ENCODE measurements around the gene IFRD2.
"Not testable (repeated sequence)": the region's sequence is repeated elsewhere in the genome, so short reads cannot be mapped to it uniquely, and the experiment has no call there.

The IFRD2 gene

GRCh38 chr3:50278123-50278879 lies 13.9 kb downstream of the IFRD2 start:
- DNase-seq, result no peak

GRCh38 chr3:50276762-50277101 lies 15.5 kb downstream of the IFRD2 start:
- DNase-seq, result no peak

GRCh38 chr3:50275996-50276761 lies 16.1 kb downstream of the IFRD2 start:
- no peak for DNase-seq

GRCh38 chr3:50275141-50275995 lies 16.9 kb downstream of the IFRD2 start:
- no peak for DNase-seq

GRCh38 chr3:50274371-50275104 lies 17.7 kb downstream of the IFRD2 start:
- peak; percentile 21 for DNase-seq

- DNase-seq, result no peak
Measured at GRCh38 chr3:50273689-50274065, 18.6 kb downstream of the IFRD2 start.

- DNase-seq, result peak; percentile 56
Measured at GRCh38 chr3:50272911-50273688, 19.1 kb downstream of the IFRD2 start.

- DNase-seq, result not testable (repeated sequence)
Measured at GRCh38 chr3:50272538-50272910, 19.7 kb downstream of the IFRD2 start.

GRCh38 chr3:50271314-50271936 lies 20.8 kb downstream of the IFRD2 start:
- DNase-seq, result no peak

GRCh38 chr3:50270422-50271224 lies 21.6 kb downstream of the IFRD2 start:
- DNase-seq, result no peak

- no peak for DNase-seq
Measured at GRCh38 chr3:50269977-50270413, 22.2 kb downstream of the IFRD2 start.

- no peak for DNase-seq
Measured at GRCh38 chr3:50269460-50269859, 22.8 kb downstream of the IFRD2 start.

GRCh38 chr3:50268703-50269451 lies 23.4 kb downstream of the IFRD2 start, which contains the start of gene SEMA3B:
TSS of gene SEMA3B (plus strand) at chr3:50269147. CDS start at chr3:50269241, 94 bp downstream.
- no peak for DNase-seq

- no peak for DNase-seq
Measured at GRCh38 chr3:50268276-50268675, 24.0 kb downstream of the IFRD2 start.

- no peak for DNase-seq
Measured at GRCh38 chr3:50267280-50267913, 24.8 kb downstream of the IFRD2 start.

- DNase-seq, result no peak
Measured at GRCh38 chr3:50266836-50267235, 25.4 kb downstream of the IFRD2 start.

GRCh38 chr3:50266017-50266416 lies 26.2 kb downstream of the IFRD2 start:
- DNase-seq, result no peak

- DNase-seq, result no peak
Measured at GRCh38 chr3:50265571-50265970, 26.7 kb downstream of the IFRD2 start.

GRCh38 chr3:50264964-50265485 lies 27.2 kb downstream of the IFRD2 start:
- DNase-seq, result no peak

All from NCI-H774 (cell line).